IMR-90 (cell line): ENCODE measurements around the gene FGG. TPM values are rescaled to one million over a fixed set of nuclear protein-coding genes. Genes with fewer than 3 reads are reported as not detected.

Experiments
- ATAC-seq: fragments of 200-7000 bp; cut with Tn5 transposase; 2 replicates; pipeline ENCODE4 v1.9.1; 2020; ENCODE audit warnings: low read depth, mild to moderate bottlenecking, moderate library complexity
- BruUV-seq: library from RNA; stranded (reverse); fragments of 400-500 nt; replicated peaks from 2 replicates; lab custom pipeline; 2021; lab: Mats Ljungman, UMichigan
- CTCF ChIA-PET: fragments of 300-600 bp; formaldehyde crosslinking; extraction: SDS; loops from one replicate; lab custom pipeline; 2021; ENCODE audit warnings: antibody characterized with exemption; lab: Yijun Ruan, JAX
- POLR2A ChIA-PET: fragments of 300-600 bp; sonication (Branson Sonifier 250); formaldehyde crosslinking; loops from one replicate; lab custom pipeline; 2022; ENCODE audit warnings: antibody characterized with exemption; ENCODE audit not compliant: unreplicated experiment; lab: Charles Lee
- DNase-seq: peaks from one replicate; pipeline ENCODE4 v3.0.0; 2013
- H2AFZ ChIP-seq: replicated peaks from 2 replicates; pipeline ENCODE3; 2013; ENCODE audit warnings: low read length, mild to moderate bottlenecking; ENCODE audit not compliant: poor library complexity
- H2AK5ac ChIP-seq: 2 replicates; pipeline ENCODE4 v1.6.1; 2013; ENCODE audit warnings: low read depth, low read length, inconsistent platforms
- H2AK9ac ChIP-seq: replicated peaks from 2 replicates; pipeline ENCODE3; 2013; ENCODE audit warnings: mild to moderate bottlenecking, low read depth, low read length, moderate library complexity; ENCODE audit not compliant: poor library complexity
- H2BK120ac ChIP-seq: 2 replicates; pipeline ENCODE4 v1.6.1; 2013; ENCODE audit warnings: low read depth, low read length, inconsistent platforms
- H2BK15ac ChIP-seq: 3 replicates; pipeline ENCODE4 v1.6.1; 2013; ENCODE audit warnings: low read depth, low read length, inconsistent platforms
- H2BK20ac ChIP-seq: 2 replicates; pipeline ENCODE4 v1.6.1; 2013; ENCODE audit warnings: low read depth, mild to moderate bottlenecking, inconsistent platforms, low read length, moderate library complexity
- H2BK5ac ChIP-seq: 2 replicates; pipeline ENCODE4 v1.6.1; 2013; ENCODE audit warnings: mild to moderate bottlenecking, low read depth, low read length, inconsistent platforms; ENCODE audit not compliant: poor library complexity, severe bottlenecking
- H3K14ac ChIP-seq: replicated peaks from 2 replicates; pipeline ENCODE4 v1.6.1; 2013; ENCODE audit warnings: low read depth, low read length, inconsistent platforms
- H3K18ac ChIP-seq: 2 replicates; pipeline ENCODE4 v1.6.1; 2013; ENCODE audit warnings: low read depth, low read length, control low read depth
- H3K23ac ChIP-seq: 2 replicates; pipeline ENCODE4 v1.6.1; 2013; ENCODE audit warnings: low read depth, low read length, inconsistent platforms
- H3K27ac ChIP-seq: 2 replicates; pipeline ENCODE4 v1.5.1; 2013; ENCODE audit warnings: mild to moderate bottlenecking, control low read depth, low read length; ENCODE audit not compliant: insufficient read depth
- H3K27me3 ChIP-seq: 2 replicates; pipeline ENCODE4 v1.6.1; 2013; ENCODE audit warnings: low read length; ENCODE audit not compliant: control insufficient read depth, insufficient read depth
- H3K36me3 ChIP-seq: 2 replicates; pipeline ENCODE4 v1.6.1; 2013; ENCODE audit warnings: low read length, mixed read lengths; ENCODE audit not compliant: control insufficient read depth, insufficient read depth
- H3K4ac ChIP-seq: 2 replicates; pipeline ENCODE4 v1.6.1; 2013; ENCODE audit warnings: low read depth, low read length, inconsistent platforms
- H3K4me1 ChIP-seq: 2 replicates; pipeline ENCODE4 v1.6.1; 2013; ENCODE audit warnings: low read length, mixed read lengths; ENCODE audit not compliant: control insufficient read depth, insufficient read depth
- H3K4me2 ChIP-seq: 2 replicates; pipeline ENCODE4 v1.6.1; 2013; ENCODE audit warnings: low read depth, mild to moderate bottlenecking, control low read depth, low read length, moderate library complexity
- H3K4me3 ChIP-seq: 2 replicates; pipeline ENCODE4 v1.5.1; 2013; ENCODE audit warnings: low read depth, mild to moderate bottlenecking, control low read depth, low read length, moderate library complexity; ENCODE audit not compliant: insufficient read depth
- H3K56ac ChIP-seq: 2 replicates; pipeline ENCODE4 v1.6.1; 2013; ENCODE audit warnings: low read length, inconsistent platforms; ENCODE audit not compliant: insufficient read depth; ENCODE audit errors: extremely low read depth
- H3K79me1 ChIP-seq, 2 experiments: 2 replicates each; pipeline ENCODE4 v1.6.1; 2013; ENCODE audit warnings: low read length in 2 of 2, inconsistent platforms in 1 of 2, low read depth in 1 of 2
- H3K9ac ChIP-seq: 2 replicates; pipeline ENCODE4 v1.6.1; 2013; ENCODE audit warnings: low read depth, low read length, control low read depth
- H3K9me1 ChIP-seq: 2 replicates; pipeline ENCODE4 v1.6.1; 2013; ENCODE audit warnings: low read length, inconsistent platforms; ENCODE audit not compliant: insufficient read depth
- H3K9me3 ChIP-seq: 2 replicates; pipeline ENCODE4 v1.6.1; 2013; ENCODE audit warnings: low read length; ENCODE audit not compliant: control insufficient read depth, insufficient read depth
- H4K20me1 ChIP-seq: 2 replicates; pipeline ENCODE4 v1.6.1; 2013; ENCODE audit warnings: low read length, inconsistent platforms; ENCODE audit not compliant: insufficient read depth
- H4K5ac ChIP-seq: 2 replicates; pipeline ENCODE4 v1.6.1; 2013; ENCODE audit warnings: mild to moderate bottlenecking, low read depth, low read length, control low read depth
- H4K8ac ChIP-seq, 2 experiments: 2 replicates each; pipeline ENCODE4 v1.6.1; 2013; ENCODE audit warnings: low read depth in 2 of 2, low read length in 2 of 2, control low read depth in 1 of 2, inconsistent platforms in 1 of 2
- H4K91ac ChIP-seq: 2 replicates; pipeline ENCODE4 v1.6.1; 2013; ENCODE audit warnings: low read depth, low read length, inconsistent platforms; ENCODE audit not compliant: insufficient read depth
- BHLHE40 ChIP-seq: fragments of 150-350 bp; IDR thresholded peaks from 2 replicates; pipeline ENCODE4 v1.6.1; 2016; ENCODE audit warnings: mild to moderate bottlenecking, low read depth, low read length
- CHD1 ChIP-seq: IDR thresholded peaks from 2 replicates; pipeline ENCODE4 v1.6.1; 2012; ENCODE audit warnings: low read depth, low read length, improper control_type of control experiment
- FOS ChIP-seq: fragments of 150-350 bp; IDR thresholded peaks from 2 replicates; pipeline ENCODE4 v1.6.1; 2016; ENCODE audit warnings: low read depth, low read length
- MAFK ChIP-seq: IDR thresholded peaks from 2 replicates; pipeline ENCODE4 v1.6.1; 2012; ENCODE audit warnings: low read depth, low read length, improper control_type of control experiment
- MAZ ChIP-seq: IDR thresholded peaks from 2 replicates; pipeline ENCODE4 v1.6.1; 2012; ENCODE audit warnings: low read depth, mild to moderate bottlenecking, low read length, improper control_type of control experiment, moderate library complexity, borderline replicate concordance
- MXI1 ChIP-seq: IDR thresholded peaks from 2 replicates; pipeline ENCODE4 v1.6.1; 2012; ENCODE audit warnings: low read depth, mild to moderate bottlenecking, low read length, moderate library complexity, borderline replicate concordance
- NFE2L2 ChIP-seq: fragments of 150-350 bp; IDR thresholded peaks from 2 replicates; pipeline ENCODE4 v1.6.1; 2016; ENCODE audit warnings: low read depth, mild to moderate bottlenecking, low read length
- POLR2A ChIP-seq: IDR thresholded peaks from 2 replicates; pipeline ENCODE4 v1.6.1; 2012; ENCODE audit warnings: mild to moderate bottlenecking, low read depth, low read length
- RCOR1 ChIP-seq: IDR thresholded peaks from 2 replicates; pipeline ENCODE4 v1.6.1; 2012; ENCODE audit warnings: mild to moderate bottlenecking, low read length, improper control_type of control experiment; ENCODE audit not compliant: insufficient replicate concordance
- WGBS, 2 experiments: methylation state at CpG; one replicate each; pipeline versions ENCODE4 v1.1.5 to v1.1.7; 2013; ENCODE audit warnings: missing lambda C conversion rate in 2 of 2; ENCODE audit not compliant: insufficient read length in 1 of 2; ENCODE audit errors: extremely low coverage in 2 of 2; 5-methylcytosine and 5-hydroxymethylcytosine counted together
- dilution Hi-C: fragments of 300-500 bp; cut with HindIII; formaldehyde crosslinking; loops from one replicate; pipeline ENCODE4 v1.14.3; 2018; ENCODE audit warnings: low sequenced_read_pairs; ENCODE audit not compliant: unreplicated experiment
- in situ Hi-C: fragments of 300-500 bp; cut with MboI; formaldehyde crosslinking; loops from 3 replicates; pipeline ENCODE4 v1.14.3; 2019; ENCODE audit warnings: low sequenced_read_pairs, inconsistent platforms, mixed read lengths
- intact Hi-C: fragments of 100-400 bp; cut with micrococcal nuclease; formaldehyde crosslinking; loops from 2 replicates; pipeline ENCODE4 v1.10.0; 2022
- polyA plus RNA-seq, 3 experiments: library from polyadenylated mRNA; depleted of rRNA; stranded (reverse); fragments of >200 nt; gene quantifications; 2 replicates each; pipeline ENCODE4 v1.2.3, GENCODE V29; 2012; ENCODE audit warnings: low replicate concordance in 1 of 3
- total RNA-seq: library from RNA; depleted of rRNA; stranded (reverse); fragments of >200 nt; gene quantifications from 2 replicates; pipeline ENCODE4 v1.2.3, GENCODE V29; 2012
- TF ChIP-seq, protein P1 (sequence below): conservative IDR thresholded peaks from 2 replicates; pipeline ENCODE4 v1.5.1; 2012; ENCODE audit warnings: mild to moderate bottlenecking, low read depth, low read length, improper control_type of control experiment
- TF ChIP-seq, protein P2 (sequence below): fragments of 150-350 bp; IDR thresholded peaks from 2 replicates; pipeline ENCODE4 v1.6.1; 2016; ENCODE audit warnings: low read depth, mild to moderate bottlenecking, low read length, moderate library complexity, borderline replicate concordance
- TF ChIP-seq, protein P3 (sequence below): fragments of 150-350 bp; IDR thresholded peaks from 2 replicates; pipeline ENCODE4 v1.6.1; 2017; ENCODE audit warnings: mild to moderate bottlenecking, antibody characterized with exemption, low read length, low read depth

Gene FGG
- total and polyA plus RNA-seq, 2 of the 4 experiments (the other 2 are of a cell fraction), result not detected

DNA sequence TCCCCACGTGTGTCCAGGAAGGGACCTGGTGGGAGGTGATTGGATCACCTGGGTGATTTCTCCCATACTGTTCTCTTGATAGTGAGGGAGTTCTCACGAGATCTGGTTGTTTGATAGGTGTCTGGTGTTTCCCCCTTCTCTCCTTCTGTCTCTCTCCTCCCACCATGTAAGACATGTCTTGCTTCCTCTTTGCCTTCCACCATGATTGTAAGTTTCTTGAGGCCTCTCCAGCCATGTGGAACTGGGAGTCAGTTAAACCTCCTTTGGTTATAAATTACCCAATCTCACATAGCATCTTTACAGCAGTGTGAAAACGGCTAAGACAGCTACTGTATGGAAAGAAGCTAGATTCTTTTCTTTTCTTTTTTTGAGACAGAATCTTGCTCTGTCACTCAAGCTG is 21.6 kb upstream of the FGG start:
- H3K4ac ChIP-seq, result no peak overlapping the region
- no peak overlapping the region for H2AK5ac ChIP-seq
- no peak overlapping the region for H4K5ac ChIP-seq
- POLR2A ChIA-PET, result no interaction called here
- no peaks in the 10 kb centered on the region for H3K36me3 ChIP-seq
- H2AK9ac ChIP-seq, result no peak overlapping the region
- no peak overlapping the region for H3K18ac ChIP-seq
- no peak overlapping the region for H2AFZ ChIP-seq
- H3K9me3 ChIP-seq, result no peaks in the 10 kb centered on the region
- H3K23ac ChIP-seq, result no peak overlapping the region
- in situ Hi-C loops, result no loop called here
- intact Hi-C loops, result no loop called here
- no CpG with 5 or more reads among the region's 3 CpGs for WGBS, 2 experiments
- H3K9me1 ChIP-seq, result no peaks in the 10 kb centered on the region
- H3K14ac ChIP-seq, result no peak overlapping the region
- H2BK120ac ChIP-seq, result no peak overlapping the region
- H3K27me3 ChIP-seq, result no peaks in the 10 kb centered on the region
- no peak overlapping the region for H3K4me3 ChIP-seq
- H3K27ac ChIP-seq, result no peak overlapping the region
- no peaks in the 10 kb centered on the region for H3K4me1 ChIP-seq
- no peaks in the 10 kb centered on the region for H4K20me1 ChIP-seq
- H2BK15ac ChIP-seq, result no peak overlapping the region
- no peak overlapping the region for H3K4me2 ChIP-seq
- H3K9ac ChIP-seq, result no peak overlapping the region
- H4K8ac ChIP-seq, result no peak overlapping the region
- H3K56ac ChIP-seq, result no peak overlapping the region
- CTCF ChIA-PET, result no interaction called here
- no peak overlapping the region for H2BK20ac ChIP-seq
- no peak overlapping the region for H4K91ac ChIP-seq
- no peaks in the 10 kb centered on the region for H3K79me1 ChIP-seq
- DNase-seq, result no peak
- H2BK5ac ChIP-seq, result no peak overlapping the region
- TF ChIP-seq RCOR1, result no peak
- no peak for TF ChIP-seq FOS
- TF ChIP-seq MAZ, result no peak
- no peak for TF ChIP-seq POLR2A
- TF ChIP-seq MAFK, result no peak
- TF ChIP-seq, protein P1, sequence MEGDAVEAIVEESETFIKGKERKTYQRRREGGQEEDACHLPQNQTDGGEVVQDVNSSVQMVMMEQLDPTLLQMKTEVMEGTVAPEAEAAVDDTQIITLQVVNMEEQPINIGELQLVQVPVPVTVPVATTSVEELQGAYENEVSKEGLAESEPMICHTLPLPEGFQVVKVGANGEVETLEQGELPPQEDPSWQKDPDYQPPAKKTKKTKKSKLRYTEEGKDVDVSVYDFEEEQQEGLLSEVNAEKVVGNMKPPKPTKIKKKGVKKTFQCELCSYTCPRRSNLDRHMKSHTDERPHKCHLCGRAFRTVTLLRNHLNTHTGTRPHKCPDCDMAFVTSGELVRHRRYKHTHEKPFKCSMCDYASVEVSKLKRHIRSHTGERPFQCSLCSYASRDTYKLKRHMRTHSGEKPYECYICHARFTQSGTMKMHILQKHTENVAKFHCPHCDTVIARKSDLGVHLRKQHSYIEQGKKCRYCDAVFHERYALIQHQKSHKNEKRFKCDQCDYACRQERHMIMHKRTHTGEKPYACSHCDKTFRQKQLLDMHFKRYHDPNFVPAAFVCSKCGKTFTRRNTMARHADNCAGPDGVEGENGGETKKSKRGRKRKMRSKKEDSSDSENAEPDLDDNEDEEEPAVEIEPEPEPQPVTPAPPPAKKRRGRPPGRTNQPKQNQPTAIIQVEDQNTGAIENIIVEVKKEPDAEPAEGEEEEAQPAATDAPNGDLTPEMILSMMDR, result no peak
- no peak for TF ChIP-seq CHD1
- TF ChIP-seq, protein P2, sequence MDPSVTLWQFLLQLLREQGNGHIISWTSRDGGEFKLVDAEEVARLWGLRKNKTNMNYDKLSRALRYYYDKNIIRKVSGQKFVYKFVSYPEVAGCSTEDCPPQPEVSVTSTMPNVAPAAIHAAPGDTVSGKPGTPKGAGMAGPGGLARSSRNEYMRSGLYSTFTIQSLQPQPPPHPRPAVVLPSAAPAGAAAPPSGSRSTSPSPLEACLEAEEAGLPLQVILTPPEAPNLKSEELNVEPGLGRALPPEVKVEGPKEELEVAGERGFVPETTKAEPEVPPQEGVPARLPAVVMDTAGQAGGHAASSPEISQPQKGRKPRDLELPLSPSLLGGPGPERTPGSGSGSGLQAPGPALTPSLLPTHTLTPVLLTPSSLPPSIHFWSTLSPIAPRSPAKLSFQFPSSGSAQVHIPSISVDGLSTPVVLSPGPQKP, result no peak
- no peak for TF ChIP-seq MXI1
- no peak for TF ChIP-seq BHLHE40
- no peak for TF ChIP-seq NFE2L2
- TF ChIP-seq, protein P3, sequence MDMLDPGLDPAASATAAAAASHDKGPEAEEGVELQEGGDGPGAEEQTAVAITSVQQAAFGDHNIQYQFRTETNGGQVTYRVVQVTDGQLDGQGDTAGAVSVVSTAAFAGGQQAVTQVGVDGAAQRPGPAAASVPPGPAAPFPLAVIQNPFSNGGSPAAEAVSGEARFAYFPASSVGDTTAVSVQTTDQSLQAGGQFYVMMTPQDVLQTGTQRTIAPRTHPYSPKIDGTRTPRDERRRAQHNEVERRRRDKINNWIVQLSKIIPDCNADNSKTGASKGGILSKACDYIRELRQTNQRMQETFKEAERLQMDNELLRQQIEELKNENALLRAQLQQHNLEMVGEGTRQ, result no peak
- dilution Hi-C loops, result no loop called here
- no peak for ATAC-seq
- no TSS peak for BruUV-seq
